Neuronal stem cell (in vitro differentiated cells): ENCODE results near the gene MYLK3.

Experiments
- DNase-seq: peaks from one replicate; pipeline ENCODE4 v3.0.0-alpha.2; 2013; ENCODE audit warnings: low spot score
- H2AFZ ChIP-seq: one replicate; pipeline ENCODE4 v1.6.1; 2013; ENCODE audit warnings: mild to moderate bottlenecking, low read length, inconsistent platforms
- H2AK5ac ChIP-seq: 2 replicates; pipeline ENCODE4 v1.6.1; 2013; ENCODE audit warnings: low read depth, mild to moderate bottlenecking, inconsistent platforms, low read length, moderate library complexity, mixed read lengths
- H2BK120ac ChIP-seq: 2 replicates; pipeline ENCODE4 v1.6.1; 2013; ENCODE audit warnings: low read depth, mild to moderate bottlenecking, inconsistent platforms, low read length, moderate library complexity, mixed read lengths
- H2BK12ac ChIP-seq: one replicate; pipeline ENCODE4 v1.6.1; 2013; ENCODE audit warnings: low read length, inconsistent platforms
- H2BK15ac ChIP-seq: 2 replicates; pipeline ENCODE4 v1.6.1; 2013; ENCODE audit warnings: mild to moderate bottlenecking, low read length, inconsistent platforms, mixed read lengths
- H2BK5ac ChIP-seq: one replicate; pipeline ENCODE4 v1.6.1; 2013; ENCODE audit warnings: inconsistent platforms, mild to moderate bottlenecking, low read length, moderate library complexity
- H3K14ac ChIP-seq: one replicate; pipeline ENCODE4 v1.6.1; 2013; ENCODE audit warnings: low read length, inconsistent platforms
- H3K18ac ChIP-seq: 2 replicates; pipeline ENCODE4 v1.6.1; 2013; ENCODE audit warnings: low read length, inconsistent platforms
- H3K23ac ChIP-seq: 2 replicates; pipeline ENCODE4 v1.6.1; 2013; ENCODE audit warnings: low read depth, mild to moderate bottlenecking, mixed read lengths, low read length, inconsistent platforms; ENCODE audit not compliant: poor library complexity
- H3K27ac ChIP-seq: replicated peaks from 3 replicates; pipeline ENCODE4 v1.5.1; 2013; ENCODE audit warnings: low read length, inconsistent platforms
- H3K27me3 ChIP-seq, 3 experiments: 2 replicates each; pipeline ENCODE4 v1.6.1; 2013; ENCODE audit warnings: low read length in 3 of 3, mild to moderate bottlenecking in 2 of 3, inconsistent platforms in 1 of 3, low read depth in 1 of 3, mixed read lengths in 1 of 3, moderate library complexity in 1 of 3; ENCODE audit not compliant: control insufficient read depth in 3 of 3, insufficient read depth in 3 of 3
- H3K36me3 ChIP-seq, 2 donors: replicated peaks in 1 of 2; 2 replicates each; pipeline ENCODE4 v1.6.1; 2013; ENCODE audit warnings: low read length in 2 of 2; ENCODE audit not compliant: control insufficient read depth in 2 of 2, insufficient read depth in 2 of 2
- H3K4ac ChIP-seq: 2 replicates; pipeline ENCODE4 v1.6.1; 2013; ENCODE audit warnings: inconsistent platforms, mild to moderate bottlenecking, low read length, moderate library complexity
- H3K4me1 ChIP-seq, 2 donors: 1 replicate in 1 of 2; 2 replicates in 1 of 2; pipeline ENCODE4 v1.6.1; 2013; ENCODE audit warnings: low read length in 2 of 2, low read depth in 1 of 2; ENCODE audit not compliant: control insufficient read depth in 2 of 2, insufficient read depth in 1 of 2
- H3K4me2 ChIP-seq: one replicate; pipeline ENCODE4 v1.6.1; 2013; ENCODE audit warnings: mild to moderate bottlenecking, low read length, inconsistent platforms; ENCODE audit not compliant: insufficient read depth, poor library complexity, severe bottlenecking
- H3K4me3 ChIP-seq, 2 donors: 2 replicates each; pipeline ENCODE4 v1.5.1; 2013; ENCODE audit warnings: low read length in 2 of 2, mild to moderate bottlenecking in 2 of 2, inconsistent platforms in 1 of 2, moderate library complexity in 1 of 2
- H3K79me1 ChIP-seq: one replicate; pipeline ENCODE4 v1.6.1; 2013; ENCODE audit warnings: low read depth, mild to moderate bottlenecking, inconsistent platforms, low read length, moderate library complexity
- H3K9ac ChIP-seq: one replicate; pipeline ENCODE4 v1.6.1; 2013; ENCODE audit warnings: mild to moderate bottlenecking, low read depth, low read length, inconsistent platforms; ENCODE audit not compliant: poor library complexity
- H3K9me3 ChIP-seq, 2 donors: replicated peaks in 1 of 2; 2 replicates each; pipeline versions ENCODE3 to v1.6.1; 2013; ENCODE audit warnings: low read length in 2 of 2, mild to moderate bottlenecking in 2 of 2, inconsistent platforms in 1 of 2, low read depth in 1 of 2, mixed read lengths in 1 of 2, moderate library complexity in 1 of 2; ENCODE audit not compliant: control insufficient read depth in 2 of 2, insufficient read depth in 1 of 2
- H4K8ac ChIP-seq: one replicate; pipeline ENCODE4 v1.6.1; 2013; ENCODE audit warnings: low read depth, mild to moderate bottlenecking, inconsistent platforms, low read length, moderate library complexity
- H4K91ac ChIP-seq: one replicate; pipeline ENCODE4 v1.6.1; 2013; ENCODE audit warnings: low read length, low read depth, mild to moderate bottlenecking, inconsistent platforms; ENCODE audit not compliant: poor library complexity
- WGBS, 2 donors: extraction: QIAGEN DNeasy Blood & Tissue Kit; methylation state at CpG; one replicate each; pipeline ENCODE4 v1.1.7; 2013; ENCODE audit warnings: missing lambda C conversion rate in 2 of 2, mixed read lengths in 1 of 2; ENCODE audit not compliant: insufficient read length in 2 of 2, insufficient replicate concordance in 1 of 2; ENCODE audit errors: extremely low coverage in 2 of 2; 5-methylcytosine and 5-hydroxymethylcytosine counted together

The MYLK3 gene

DNA sequence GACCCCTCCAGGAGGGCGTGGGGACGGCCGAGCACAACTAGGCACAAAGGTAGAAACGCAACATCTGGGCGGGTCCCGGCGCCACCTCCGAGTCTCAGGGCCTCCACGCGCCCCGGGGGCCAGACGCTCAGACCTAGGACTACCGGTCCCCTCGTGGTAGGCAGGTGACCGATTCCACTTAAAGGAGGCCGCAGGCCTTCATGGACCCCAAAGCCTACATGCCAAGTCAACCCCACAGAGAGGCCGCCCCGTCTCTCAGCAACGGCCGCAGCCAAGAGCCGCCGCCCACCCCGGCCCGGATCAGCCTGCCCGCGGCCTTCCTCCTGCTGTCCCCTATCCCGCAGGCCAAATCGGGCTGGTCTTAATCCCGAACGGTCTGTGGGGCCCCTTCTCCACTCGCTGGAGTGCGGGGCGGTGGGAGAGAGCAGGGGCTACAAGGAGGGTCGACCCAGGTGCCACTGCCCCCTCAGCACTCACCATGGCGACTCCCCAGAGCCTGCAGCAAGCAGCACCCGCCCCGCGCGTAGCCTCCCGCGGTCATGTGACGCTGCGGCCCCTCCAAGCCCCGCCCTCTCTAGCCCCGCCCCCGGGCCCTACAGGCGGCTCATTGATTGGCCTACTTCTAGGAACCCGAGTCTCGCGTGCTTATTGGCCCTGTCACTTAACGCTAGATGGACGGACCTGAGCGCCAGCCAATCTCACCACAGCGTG is 59.3 kb downstream of the MYLK3 start, which contains the start of gene VPS35:
TSS of gene VPS35 (minus strand) at position 525 of the 711 bp plus-strand sequence. CDS start at position 480, 45 bp downstream.
- H2AK5ac ChIP-seq: no peak within 1 kb of the TSS

DNA sequence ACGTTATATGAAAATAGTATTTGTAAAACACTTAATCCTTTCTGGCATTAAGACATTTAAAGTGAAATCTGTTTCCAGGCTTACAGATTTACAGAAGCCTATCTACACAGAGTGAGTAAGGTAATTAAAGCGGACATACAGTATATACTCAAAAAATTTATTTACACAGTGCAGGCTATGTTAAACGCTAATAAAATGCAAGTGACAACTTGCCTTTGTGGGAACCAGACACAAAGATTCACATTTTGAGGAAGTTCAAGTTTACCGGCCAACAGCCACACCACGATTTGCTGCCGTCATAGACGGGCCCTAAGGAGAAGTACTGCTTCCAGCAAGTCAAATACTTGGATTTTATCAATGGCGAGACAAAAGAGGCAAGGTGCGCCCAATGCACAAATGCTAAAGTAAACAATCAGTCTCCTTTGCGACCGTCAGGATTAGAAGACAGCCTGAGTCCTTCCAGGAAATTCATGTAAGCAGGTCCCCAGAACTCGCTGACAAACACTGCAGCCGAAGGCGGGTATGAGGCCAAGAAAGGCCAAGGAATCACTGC is 60.0 kb downstream of the MYLK3 start:
- Histone ChIP-seq H3K9me3 (no peaks in the 10 kb centered on the region), H3K27ac (no peak overlapping the region), H3K4me3 (peak overlapping the region; percentile 75 to 97), H3K79me1 (peaks cover 6% of the 10 kb centered on the region), H2BK5ac (no peak overlapping the region), H3K23ac (no peak overlapping the region), H3K18ac (no peak overlapping the region), H4K8ac (no peak overlapping the region), H3K4me2 (peak overlapping the region; percentile 86), H2BK12ac (no peak overlapping the region), H2AFZ (peak overlapping the region; percentile 94), H2BK15ac (no peak overlapping the region), H3K27me3 (no peaks in the 10 kb centered on the region), H3K4me1 (peaks cover 11 to 23% of the 10 kb centered on the region in 2 donors), H3K14ac (no peak overlapping the region), H3K9ac (peak overlapping the region; percentile 81), H3K36me3 (peaks cover 7 to 26% of the 10 kb centered on the region in 2 donors), H2BK120ac (no peak overlapping the region), H2AK5ac (no peak overlapping the region), H4K91ac (no peak overlapping the region), H3K4ac (no peak overlapping the region)
- DNase-seq: no peak
- no CpG with 5 or more reads among the region's 14 CpGs for whole genome bisulfite sequencing, 2 donors

More for the DNA sequence above, 59.3 kb downstream of the MYLK3 start, which contains the start of gene VPS35:
- peak within 1 kb of the TSS; percentile 100 for H3K18ac ChIP-seq
- H3K4me3 ChIP-seq: peak within 1 kb of the TSS; percentile 75 to 97
- H2AFZ ChIP-seq: peak within 1 kb of the TSS; percentile 94
- H4K8ac ChIP-seq: no peak within 1 kb of the TSS
- H2BK120ac ChIP-seq: peak within 1 kb of the TSS; percentile 75
- peak within 1 kb of the TSS; percentile 98 for H3K27ac ChIP-seq
- H4K91ac ChIP-seq: no peak within 1 kb of the TSS
- H3K4me2 ChIP-seq: peak within 1 kb of the TSS; percentile 86
- peak within 1 kb of the TSS; percentile 96 for H3K23ac ChIP-seq
- H3K4me1 ChIP-seq: peaks cover 11 to 23% of the 10 kb centered on the region in 2 donors
- peak within 1 kb of the TSS; percentile 99 for H3K9ac ChIP-seq
- H2BK12ac ChIP-seq: peak within 1 kb of the TSS; percentile 98
- peak within 1 kb of the TSS; percentile 87 for H2BK15ac ChIP-seq
- peaks cover 6% of the 10 kb centered on the region for H3K79me1 ChIP-seq
- no peaks in the 10 kb centered on the region for H3K27me3 ChIP-seq
- H3K9me3 ChIP-seq: no peaks in the 10 kb centered on the region
- no peak within 1 kb of the TSS for H3K4ac ChIP-seq
- H3K14ac ChIP-seq: peak within 1 kb of the TSS; percentile 99
- peak; percentile 99 for DNase-seq
- H2BK5ac ChIP-seq: peak within 1 kb of the TSS; percentile 61
- no CpG with 5 or more reads among the region's 54 CpGs for WGBS, 2 donors
- H3K36me3 ChIP-seq: peaks cover 11 to 31% of the 10 kb centered on the region in 2 donors

DNA sequence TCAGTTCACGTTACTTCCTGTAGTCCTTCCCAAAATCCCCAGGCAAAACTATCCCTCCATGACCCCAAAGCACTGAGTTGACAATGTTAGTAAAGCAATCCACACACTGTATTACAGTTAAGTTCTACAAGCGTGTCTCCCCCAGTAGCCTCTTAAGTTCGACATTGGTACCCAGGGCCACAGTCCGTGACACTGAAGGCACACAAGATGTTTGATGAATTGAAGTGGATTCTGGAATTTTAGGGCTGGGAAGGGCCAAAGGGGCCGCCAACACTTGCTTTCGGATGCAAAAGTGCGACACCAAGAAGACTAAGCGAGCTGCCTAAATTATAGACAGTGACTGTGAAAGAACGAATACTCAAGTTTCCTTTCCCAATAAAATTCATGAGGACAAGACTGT is 60.7 kb downstream of the MYLK3 start:
- H3K4me2 ChIP-seq: peak overlapping the region; percentile 29
- H2AK5ac ChIP-seq: no peak overlapping the region
- peaks cover 5 to 24% of the 10 kb centered on the region in 2 donors for H3K36me3 ChIP-seq
- peak overlapping the region in 1 of 2 donors; percentile 75 for H3K4me3 ChIP-seq
- no peak for DNase-seq
- no peak overlapping the region for H4K8ac ChIP-seq
- H2BK5ac ChIP-seq: no peak overlapping the region
- peaks cover 11 to 23% of the 10 kb centered on the region in 2 donors for H3K4me1 ChIP-seq
- no peak overlapping the region for H3K14ac ChIP-seq
- H4K91ac ChIP-seq: no peak overlapping the region
- H3K9me3 ChIP-seq: no peaks in the 10 kb centered on the region
- WGBS, 2 donors: no CpG with 5 or more reads among the region's 9 CpGs
- H3K23ac ChIP-seq: no peak overlapping the region
- no peak overlapping the region for H2BK15ac ChIP-seq
- no peak overlapping the region for H3K27ac ChIP-seq
- H2BK120ac ChIP-seq: no peak overlapping the region
- H2AFZ ChIP-seq: no peak overlapping the region
- H2BK12ac ChIP-seq: no peak overlapping the region
- H3K79me1 ChIP-seq: peaks cover 6% of the 10 kb centered on the region
- H3K9ac ChIP-seq: no peak overlapping the region
- H3K27me3 ChIP-seq: no peaks in the 10 kb centered on the region
- H3K4ac ChIP-seq: no peak overlapping the region
- H3K18ac ChIP-seq: no peak overlapping the region

DNA sequence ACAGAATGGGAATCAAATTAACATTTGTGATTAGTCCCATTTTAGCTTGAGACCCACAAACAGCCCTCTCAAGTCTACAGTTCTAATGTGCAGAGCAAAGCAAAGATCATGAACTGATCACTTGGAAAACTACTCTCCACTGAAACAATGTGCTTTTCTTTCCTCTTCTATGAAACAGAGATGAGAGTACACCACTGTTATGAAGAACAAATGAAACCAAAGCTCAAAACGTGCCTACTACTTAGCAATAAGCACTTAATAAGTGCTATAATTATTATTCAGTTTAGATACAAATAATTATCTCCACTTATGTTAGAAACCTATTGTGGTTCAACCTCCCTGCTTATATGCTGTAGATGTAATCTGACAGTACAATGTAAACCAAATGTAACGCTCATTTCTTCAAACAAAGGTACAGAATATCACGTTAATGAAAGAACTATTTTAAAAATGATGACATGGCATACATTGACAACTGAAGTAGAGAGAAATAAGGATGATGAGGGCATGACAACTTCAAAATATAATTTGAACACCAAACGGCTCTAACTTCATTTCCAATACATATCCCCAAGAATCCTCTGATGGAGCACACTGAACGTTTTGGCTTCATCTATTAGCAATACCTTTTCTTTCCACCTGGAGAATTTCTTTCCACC is 61.2 kb downstream of the MYLK3 start:
- H2AK5ac ChIP-seq: no peak overlapping the region
- no peaks in the 10 kb centered on the region for H3K9me3 ChIP-seq
- WGBS, 2 donors: no CpG with 5 or more reads among the region's 5 CpGs
- no peak overlapping the region for H3K23ac ChIP-seq
- peaks cover 5 to 21% of the 10 kb centered on the region in 2 donors for H3K36me3 ChIP-seq
- H2BK12ac ChIP-seq: no peak overlapping the region
- no peak overlapping the region for H3K27ac ChIP-seq
- peak overlapping the region; percentile 29 for H3K4me2 ChIP-seq
- H3K4me3 ChIP-seq: peak overlapping the region in 1 of 2 donors; percentile 75
- H2BK5ac ChIP-seq: no peak overlapping the region
- no peak overlapping the region for H3K9ac ChIP-seq
- H3K27me3 ChIP-seq: no peaks in the 10 kb centered on the region
- H3K4me1 ChIP-seq: peaks cover 11 to 23% of the 10 kb centered on the region in 2 donors
- H2BK15ac ChIP-seq: no peak overlapping the region
- H2BK120ac ChIP-seq: no peak overlapping the region
- H3K79me1 ChIP-seq: peaks cover 6% of the 10 kb centered on the region
- no peak for DNase-seq
- H3K18ac ChIP-seq: no peak overlapping the region
- no peak overlapping the region for H4K8ac ChIP-seq
- no peak overlapping the region for H3K14ac ChIP-seq
- no peak overlapping the region for H3K4ac ChIP-seq
- H2AFZ ChIP-seq: no peak overlapping the region
- no peak overlapping the region for H4K91ac ChIP-seq
